Measurements from ENCODE around the gene MTHFD2L. TPM values are rescaled to one million over a fixed set of nuclear protein-coding genes. Genes with fewer than 3 reads are reported as not detected.

The MTHFD2L gene
- total RNA-seq, 4 donors from 2014 or later = 11.8 to 17.1 (median 14.9) TPM

DNA sequence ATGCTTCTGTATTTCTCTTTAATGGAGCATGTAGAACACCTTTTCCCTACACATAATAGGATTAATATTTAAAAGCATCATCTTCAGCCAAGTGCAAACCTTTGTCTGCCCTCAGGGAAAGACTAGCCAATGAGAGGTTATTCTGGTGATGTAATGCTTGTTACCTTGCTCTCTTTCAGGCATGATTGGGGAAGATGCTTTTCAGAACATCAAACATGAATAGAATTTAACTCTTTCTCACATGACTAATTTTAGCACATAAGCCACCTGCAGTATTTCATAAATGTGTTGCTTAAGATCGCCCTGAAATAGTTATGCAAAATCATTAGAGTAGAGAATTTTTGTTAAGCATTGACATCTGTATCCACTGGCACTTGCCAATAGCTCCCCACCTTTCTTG, 139.6 kb downstream of the MTHFD2L start:
- no peak for DNase-seq
- no peak for TF ChIP-seq POLR2A (IDR thresholded peaks at IDR 0.05)
- H3K27ac ChIP-seq = no peak overlapping the region
- H3K4me1 ChIP-seq = no peaks in the 10 kb centered on the region
- no peaks in the 10 kb centered on the region for H3K9me3 ChIP-seq
- no peaks in the 10 kb centered on the region for H3K36me3 ChIP-seq
- H3K27me3 ChIP-seq = no peaks in the 10 kb centered on the region
- H3K4me3 ChIP-seq = no peak overlapping the region

DNA sequence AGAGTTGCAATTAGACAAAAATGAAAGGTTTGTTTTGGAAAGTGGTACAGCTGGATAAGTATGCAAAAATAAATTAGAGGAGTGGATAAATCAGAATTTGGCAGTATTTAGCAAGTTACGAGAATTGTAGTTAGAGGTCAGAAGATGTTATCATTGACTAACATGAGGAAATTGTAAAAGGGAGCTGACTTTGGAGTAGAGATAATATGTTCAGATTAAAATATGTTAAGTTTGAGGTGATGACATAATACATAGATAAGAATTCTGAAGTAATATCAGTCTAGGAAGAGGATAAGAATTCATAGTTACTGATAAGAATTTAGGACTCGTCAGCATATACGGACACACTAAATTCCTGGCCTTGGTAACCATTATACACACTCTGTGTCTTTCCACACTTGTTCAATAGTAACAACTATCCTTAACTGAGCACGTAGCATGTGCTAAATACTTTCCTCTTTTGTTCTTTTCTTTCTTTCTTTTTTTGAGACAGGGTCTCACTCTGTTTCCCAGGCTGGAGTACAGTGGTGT, 146.2 kb downstream of the MTHFD2L start:
- Histone ChIP-seq H3K36me3 (no peaks in the 10 kb centered on the region), H3K9me3 (no peaks in the 10 kb centered on the region), H3K27me3 (no peaks in the 10 kb centered on the region), H3K27ac (no peak overlapping the region), H3K4me3 (no peak overlapping the region), H3K4me1 (no peaks in the 10 kb centered on the region)
- no peak for DNase-seq
- TF ChIP-seq, protein P1, sequence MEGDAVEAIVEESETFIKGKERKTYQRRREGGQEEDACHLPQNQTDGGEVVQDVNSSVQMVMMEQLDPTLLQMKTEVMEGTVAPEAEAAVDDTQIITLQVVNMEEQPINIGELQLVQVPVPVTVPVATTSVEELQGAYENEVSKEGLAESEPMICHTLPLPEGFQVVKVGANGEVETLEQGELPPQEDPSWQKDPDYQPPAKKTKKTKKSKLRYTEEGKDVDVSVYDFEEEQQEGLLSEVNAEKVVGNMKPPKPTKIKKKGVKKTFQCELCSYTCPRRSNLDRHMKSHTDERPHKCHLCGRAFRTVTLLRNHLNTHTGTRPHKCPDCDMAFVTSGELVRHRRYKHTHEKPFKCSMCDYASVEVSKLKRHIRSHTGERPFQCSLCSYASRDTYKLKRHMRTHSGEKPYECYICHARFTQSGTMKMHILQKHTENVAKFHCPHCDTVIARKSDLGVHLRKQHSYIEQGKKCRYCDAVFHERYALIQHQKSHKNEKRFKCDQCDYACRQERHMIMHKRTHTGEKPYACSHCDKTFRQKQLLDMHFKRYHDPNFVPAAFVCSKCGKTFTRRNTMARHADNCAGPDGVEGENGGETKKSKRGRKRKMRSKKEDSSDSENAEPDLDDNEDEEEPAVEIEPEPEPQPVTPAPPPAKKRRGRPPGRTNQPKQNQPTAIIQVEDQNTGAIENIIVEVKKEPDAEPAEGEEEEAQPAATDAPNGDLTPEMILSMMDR (IDR thresholded peaks at IDR 0.05) = no peak
- no peak for TF ChIP-seq POLR2A (IDR thresholded peaks at IDR 0.05)

DNA sequence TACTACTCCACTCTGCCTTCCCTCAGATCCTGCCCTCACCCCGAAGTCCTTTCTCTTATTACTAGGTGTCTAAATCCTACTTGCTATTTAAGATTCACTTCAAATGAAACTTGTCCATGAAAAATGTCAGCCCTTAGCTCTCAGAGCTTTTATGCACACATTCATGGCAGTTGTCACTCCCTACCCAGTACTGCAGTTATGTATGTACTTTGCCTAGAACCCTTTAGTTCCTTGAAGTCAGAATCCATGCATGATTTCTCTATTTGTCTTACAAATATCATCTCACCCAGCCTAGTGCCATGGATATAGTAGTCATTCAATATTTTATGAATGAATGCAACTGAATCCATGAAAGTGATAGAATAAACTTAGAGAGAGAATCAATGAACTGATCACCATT, 147.1 kb downstream of the MTHFD2L start:
- Histone ChIP-seq H3K4me1 (no peaks in the 10 kb centered on the region), H3K9me3 (no peaks in the 10 kb centered on the region), H3K27ac (no peak overlapping the region), H3K36me3 (no peaks in the 10 kb centered on the region), H3K4me3 (no peak overlapping the region), H3K27me3 (no peaks in the 10 kb centered on the region)
- no peak for DNase-seq
- TF ChIP-seq, protein P1 (IDR thresholded peaks at IDR 0.05) = no peak
- TF ChIP-seq POLR2A (IDR thresholded peaks at IDR 0.05) = no peak

DNA sequence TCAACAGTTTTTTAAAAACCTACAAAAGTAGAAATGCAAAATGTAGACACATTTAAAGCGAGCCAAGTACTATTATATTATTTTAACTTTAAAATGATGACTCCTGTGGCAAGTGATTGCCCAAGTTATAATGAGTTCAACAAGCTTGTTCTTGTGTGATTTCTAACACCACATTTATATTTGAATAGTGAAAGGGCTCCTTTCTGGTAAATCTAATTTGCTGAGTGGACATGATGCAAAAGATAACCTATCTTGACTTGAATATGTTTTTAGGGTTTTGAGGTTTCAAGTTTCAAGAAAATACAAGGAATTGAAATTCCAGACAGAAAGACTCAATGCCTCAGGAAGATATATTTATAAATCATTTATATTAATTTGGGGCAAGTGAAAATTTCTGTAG, 149.3 kb downstream of the MTHFD2L start:
- H3K27ac ChIP-seq = no peak overlapping the region
- no peaks in the 10 kb centered on the region for H3K27me3 ChIP-seq
- no peak overlapping the region for H3K4me3 ChIP-seq
- TF ChIP-seq, protein P1 (IDR thresholded peaks at IDR 0.05) = no peak
- TF ChIP-seq POLR2A (IDR thresholded peaks at IDR 0.05) = no peak
- no peaks in the 10 kb centered on the region for H3K36me3 ChIP-seq
- H3K9me3 ChIP-seq = no peaks in the 10 kb centered on the region
- H3K4me1 ChIP-seq = no peaks in the 10 kb centered on the region
- DNase-seq = no peak

DNA sequence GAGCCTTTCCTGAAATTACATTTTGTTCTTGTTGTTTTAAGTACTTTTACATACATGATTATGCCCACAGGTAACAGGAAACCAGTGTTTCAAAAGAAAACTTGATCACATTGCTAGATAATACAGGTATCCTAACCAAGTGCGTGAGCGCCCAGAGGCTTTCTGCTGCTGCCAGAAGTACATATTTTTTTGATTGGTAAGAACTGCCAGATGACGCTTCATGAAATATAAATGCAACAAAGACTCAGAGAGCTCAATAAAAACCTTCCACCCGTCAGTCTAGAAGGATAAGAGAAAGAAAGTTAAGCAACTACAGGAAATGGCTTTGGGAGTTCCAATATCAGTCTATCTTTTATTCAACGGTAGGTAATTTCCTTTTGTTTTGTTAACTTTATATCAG, 150.3 kb downstream of the MTHFD2L start, which contains the start of gene EPGN:
Gene EPGN, plus strand, starts transcription at position 256 of the 400 bp plus-strand sequence. Its CDS starts 64 bp downstream, at position 320.
- H3K9me3 ChIP-seq = no peaks in the 10 kb centered on the region
- TF ChIP-seq POLR2A (IDR thresholded peaks at IDR 0.05) = no peak
- TF ChIP-seq, protein P1 (IDR thresholded peaks at IDR 0.05) = no peak
- DNase-seq = no peak
- H3K4me1 ChIP-seq = no peaks in the 10 kb centered on the region
- no peaks in the 10 kb centered on the region for H3K27me3 ChIP-seq
- no peak within 1 kb of the TSS for H3K4me3 ChIP-seq
- H3K36me3 ChIP-seq = no peaks in the 10 kb centered on the region
- H3K27ac ChIP-seq = no peak within 1 kb of the TSS

DNA sequence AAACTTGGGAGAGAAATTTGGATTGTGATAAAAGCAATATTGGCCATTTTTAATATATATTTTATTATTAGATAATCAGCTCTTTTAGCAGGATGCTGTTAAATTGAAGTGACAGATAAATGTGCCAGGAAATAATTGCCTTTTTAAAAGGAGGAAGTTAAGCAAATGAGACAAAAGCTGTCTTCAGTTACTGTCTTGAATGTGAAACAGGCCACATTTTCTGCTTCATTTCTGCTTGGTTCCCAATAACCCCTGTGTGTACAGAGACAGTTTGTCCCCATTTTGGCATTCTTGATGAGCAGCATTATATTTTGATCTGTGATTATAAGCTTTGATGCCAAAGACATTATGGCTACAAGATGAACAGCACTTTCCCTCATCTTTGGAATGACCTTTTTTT, 151.3 kb downstream of the MTHFD2L start:
- Histone ChIP-seq H3K4me1 (no peaks in the 10 kb centered on the region), H3K4me3 (no peak overlapping the region), H3K9me3 (no peaks in the 10 kb centered on the region), H3K27me3 (no peaks in the 10 kb centered on the region), H3K27ac (no peak overlapping the region), H3K36me3 (no peaks in the 10 kb centered on the region)
- DNase-seq = no peak
- TF ChIP-seq, protein P1 (IDR thresholded peaks at IDR 0.05) = no peak
- no peak for TF ChIP-seq POLR2A (IDR thresholded peaks at IDR 0.05)
